Body of pancreas (tissue), 4 donors: Measurements from ENCODE around the gene FRAS1. TPM values are rescaled to one million over a fixed set of nuclear protein-coding genes. Genes with fewer than 3 reads are reported as not detected.

ENCODE experiments used
- ATAC-seq: fragments of 150-250 bp; one replicate; pipeline ENCODE4 v1.9.1; 2016
- DNase-seq, 4 donors: peaks; one replicate each; pipeline ENCODE4 v3.0.0-alpha.2; 2019
- H3K27ac ChIP-seq, 4 donors: fragments of 200-600 bp; sonication (generic); 1 replicate in 3 of 4; 2 replicates in 1 of 4; pipeline versions ENCODE4 v1.5.1 to v1.6.1; 2016 to 2019; ENCODE audit warnings: mild to moderate bottlenecking in 1 of 4, mixed read lengths in 1 of 4, moderate library complexity in 1 of 4
- H3K27me3 ChIP-seq, 2 donors: fragments of 200-600 bp; sonication (generic); one replicate each; pipeline ENCODE4 v1.6.0; 2016; ENCODE audit warnings: mild to moderate bottlenecking in 1 of 2
- H3K36me3 ChIP-seq, 2 donors: fragments of 200-600 bp; sonication (generic); replicated peaks in 1 of 2; 2 replicates each; pipeline ENCODE4 v1.5.1; 2016; ENCODE audit warnings: low read depth in 2 of 2; ENCODE audit not compliant: insufficient read depth in 1 of 2
- H3K4me1 ChIP-seq: fragments of 200-600 bp; sonication (generic); one replicate; pipeline ENCODE4 v1.6.0; 2016
- H3K4me3 ChIP-seq, 2 donors: fragments of 200-600 bp; sonication (generic); 1 replicate in 1 of 2; 2 replicates in 1 of 2; pipeline ENCODE4 v1.5.1; 2016 to 2019
- H3K9me3 ChIP-seq, 3 donors: fragments of 200-600 bp; sonication (generic); 1 replicate in 2 of 3; 2 replicates in 1 of 3; pipeline ENCODE4 v1.5.1; 2016
- POLR2A ChIP-seq, 3 donors: fragments of 450-650 bp; IDR thresholded peaks; one replicate each; pipeline ENCODE4 v1.6.1; 2016; ENCODE audit warnings: antibody characterized with exemption in 3 of 3, mild to moderate bottlenecking in 2 of 3
- WGBS, 2 donors: methylation state at CpG; one replicate each; pipeline ENCODE4 v1.1.5; 2017; 5-methylcytosine and 5-hydroxymethylcytosine counted together
- intact Hi-C: fragments of 100-400 bp; cut with DNase I; formaldehyde crosslinking; loops from one replicate; pipeline ENCODE4 v1.15.1; 2023
- total RNA-seq, 2 donors: library from RNA; depleted of rRNA; stranded (reverse); fragments of >200 nt; gene quantifications; one replicate each; pipeline ENCODE4 v1.1.0, GENCODE V29; 2016
- TF ChIP-seq, protein P1 (sequence below), 7 experiments: fragments of 450-650 bp in 4 of 7; fragments of 200-600 bp in 3 of 7; sonication (generic) in 3 of 7; IDR thresholded peaks; one replicate each; pipeline ENCODE4 v1.5.1; 2016 to 2019; ENCODE audit warnings: antibody characterized with exemption in 7 of 7

The FRAS1 gene
- total RNA-seq, 2 donors from 2014 or later, result 22.6 to 24.4 TPM

DNA sequence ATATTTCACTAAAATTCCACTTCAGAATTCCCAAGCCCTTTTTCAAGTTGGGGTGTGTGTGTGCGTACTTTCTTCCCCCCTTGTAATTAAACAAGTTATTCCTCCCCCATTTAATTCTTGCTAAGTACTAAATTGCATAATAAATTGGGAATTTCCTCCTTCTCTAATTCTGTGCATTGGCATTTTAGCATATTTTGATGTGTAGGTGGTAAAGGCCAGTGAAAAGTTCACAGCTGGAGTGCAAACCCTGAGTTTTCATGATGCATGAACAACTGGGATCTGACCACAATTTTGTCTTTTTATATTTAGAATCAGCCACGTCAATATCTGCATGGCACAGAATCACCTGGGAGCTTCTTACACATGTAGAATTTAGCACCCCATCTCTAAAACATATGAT is 513.0 kb downstream of the FRAS1 start:
- Histone ChIP-seq H3K9me3 (no peaks in the 10 kb centered on the region), H3K4me3 (no peak overlapping the region), H3K27me3 (no peaks in the 10 kb centered on the region), H3K4me1 (peaks cover 31% of the 10 kb centered on the region), H3K36me3 (no peaks in the 10 kb centered on the region), H3K27ac (peak overlapping the region in 3 of 4 donors; percentile 42 to 78 (median 70))
- ATAC-seq, result no peak
- intact Hi-C loops, result no loop called here
- WGBS, 2 donors, result 81 to 85% methylated on average over 2 of the region's 2 CpGs
- TF ChIP-seq, protein P1, sequence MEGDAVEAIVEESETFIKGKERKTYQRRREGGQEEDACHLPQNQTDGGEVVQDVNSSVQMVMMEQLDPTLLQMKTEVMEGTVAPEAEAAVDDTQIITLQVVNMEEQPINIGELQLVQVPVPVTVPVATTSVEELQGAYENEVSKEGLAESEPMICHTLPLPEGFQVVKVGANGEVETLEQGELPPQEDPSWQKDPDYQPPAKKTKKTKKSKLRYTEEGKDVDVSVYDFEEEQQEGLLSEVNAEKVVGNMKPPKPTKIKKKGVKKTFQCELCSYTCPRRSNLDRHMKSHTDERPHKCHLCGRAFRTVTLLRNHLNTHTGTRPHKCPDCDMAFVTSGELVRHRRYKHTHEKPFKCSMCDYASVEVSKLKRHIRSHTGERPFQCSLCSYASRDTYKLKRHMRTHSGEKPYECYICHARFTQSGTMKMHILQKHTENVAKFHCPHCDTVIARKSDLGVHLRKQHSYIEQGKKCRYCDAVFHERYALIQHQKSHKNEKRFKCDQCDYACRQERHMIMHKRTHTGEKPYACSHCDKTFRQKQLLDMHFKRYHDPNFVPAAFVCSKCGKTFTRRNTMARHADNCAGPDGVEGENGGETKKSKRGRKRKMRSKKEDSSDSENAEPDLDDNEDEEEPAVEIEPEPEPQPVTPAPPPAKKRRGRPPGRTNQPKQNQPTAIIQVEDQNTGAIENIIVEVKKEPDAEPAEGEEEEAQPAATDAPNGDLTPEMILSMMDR (IDR thresholded peaks at IDR 0.05), result no peak
- no peak for TF ChIP-seq POLR2A (IDR thresholded peaks at IDR 0.05)
- DNase-seq, result no peak

- Histone ChIP-seq H3K27ac (no peak overlapping the region), H3K27me3 (no peaks in the 10 kb centered on the region), H3K36me3 (no peaks in the 10 kb centered on the region), H3K4me1 (peaks cover 30% of the 10 kb centered on the region), H3K4me3 (no peak overlapping the region), H3K9me3 (no peaks in the 10 kb centered on the region)
- no peak for ATAC-seq
- TF ChIP-seq POLR2A (IDR thresholded peaks at IDR 0.05), result no peak
- TF ChIP-seq, protein P1 (IDR thresholded peaks at IDR 0.05), result no peak
- intact Hi-C loops, result no loop called here
- 97 to 100% methylated on average over 1 of the region's 1 CpG for WGBS, 2 donors
- DNase-seq, result no peak
These were observed 514.7 kb downstream of the FRAS1 start for GRCh38 chr4:78571804-78572203.

- no peaks in the 10 kb centered on the region for H3K36me3 ChIP-seq
- H3K4me3 ChIP-seq, result no peak overlapping the region
- TF ChIP-seq, protein P1 (IDR thresholded peaks at IDR 0.05), result no peak
- no peak for TF ChIP-seq POLR2A (IDR thresholded peaks at IDR 0.05)
- intact Hi-C loops, result no loop called here
- H3K9me3 ChIP-seq, result no peaks in the 10 kb centered on the region
- H3K27me3 ChIP-seq, result no peaks in the 10 kb centered on the region
- H3K4me1 ChIP-seq, result no peaks in the 10 kb centered on the region
- ATAC-seq (no peak), DNase-seq (no peak)
- 85 to 98% methylated on average over 3 of the region's 3 CpGs for WGBS, 2 donors
- H3K27ac ChIP-seq, result no peak overlapping the region
These were observed 521.7 kb downstream of the FRAS1 start for GRCh38 chr4:78578674-78579425.

DNA sequence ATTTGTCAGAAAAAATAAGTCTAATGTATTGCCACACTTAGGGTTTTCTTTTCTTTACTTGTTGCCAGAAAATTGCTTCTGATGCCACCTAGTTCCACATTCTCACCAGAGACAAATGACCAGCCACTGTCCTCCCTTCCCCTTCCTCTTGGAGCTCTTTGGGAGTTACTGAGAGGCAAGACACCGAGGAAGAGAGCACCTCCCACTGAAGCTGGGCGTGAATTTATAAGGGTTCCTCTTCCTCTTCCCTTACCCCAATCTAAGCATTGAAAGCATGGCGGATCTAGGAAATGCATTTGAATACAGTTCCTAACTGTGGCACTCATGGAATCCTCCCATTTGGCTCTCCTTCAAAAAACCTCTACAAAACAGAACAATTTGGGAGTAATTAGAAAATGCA is 524.5 kb downstream of the FRAS1 start:
- TF ChIP-seq, protein P1 (IDR thresholded peaks at IDR 0.05), result no peak
- no peak for TF ChIP-seq POLR2A (IDR thresholded peaks at IDR 0.05)
- ATAC-seq, result no peak
- Histone ChIP-seq H3K27ac (no peak overlapping the region), H3K27me3 (no peaks in the 10 kb centered on the region), H3K36me3 (no peaks in the 10 kb centered on the region), H3K4me3 (no peak overlapping the region), H3K4me1 (no peaks in the 10 kb centered on the region), H3K9me3 (no peaks in the 10 kb centered on the region)
- WGBS, 2 donors, result 67 to 70% methylated on average over 3 of the region's 3 CpGs
- intact Hi-C loops, result no loop called here
- DNase-seq, result peak in 1 of 4 donors; percentile 35
